ENCODE data around the gene ABHD12. TPM values are rescaled to one million over a fixed set of nuclear protein-coding genes. Genes with fewer than 3 reads are reported as not detected.

Gene ABHD12
- total RNA-seq, 1 experiment from 2014 or later: 48.3 TPM

DNA sequence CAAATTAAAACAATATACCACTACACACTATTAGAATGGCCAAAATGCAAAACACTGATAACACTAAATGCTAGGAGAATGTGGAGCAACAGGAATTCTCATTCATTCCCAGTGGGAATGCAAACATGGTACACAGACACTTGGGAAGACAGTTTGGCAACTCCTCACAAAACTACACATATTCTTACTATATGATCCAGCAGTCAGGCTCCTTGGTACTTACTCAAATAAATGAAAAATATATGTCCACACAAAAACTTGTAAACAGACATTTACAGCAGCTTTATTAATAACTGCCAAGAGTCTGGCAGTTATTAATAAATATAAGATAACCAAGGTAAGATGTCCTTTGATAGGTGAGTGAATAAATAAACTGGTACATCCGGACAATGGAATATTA lies 44.9 kb downstream of the ABHD12 start:
- H3K27ac ChIP-seq (ENCODE audit: low read length): no peak overlapping the region
- no TSS peak for BruUV-seq (replicated peaks)

DNA sequence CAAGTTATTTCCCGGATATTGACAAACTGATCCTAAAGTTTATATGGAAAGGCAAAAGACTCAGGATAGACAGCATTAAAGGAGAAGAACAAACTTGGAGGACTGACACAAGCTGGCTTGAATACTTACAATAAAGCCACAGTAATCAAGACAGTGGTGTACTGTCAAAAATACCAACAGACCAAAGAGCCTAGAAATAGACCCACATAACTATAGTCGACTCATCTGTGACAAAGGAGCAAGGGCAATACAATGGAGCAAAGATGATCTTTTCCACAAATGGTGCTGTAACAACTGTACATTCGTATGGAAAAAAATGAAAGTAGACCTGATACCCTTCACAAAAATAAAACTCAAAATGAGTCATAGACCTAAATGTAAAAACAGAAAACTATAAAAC lies 46.0 kb downstream of the ABHD12 start:
- Histone ChIP-seq H3K9me3 (ENCODE audit: low read length) (no peaks in the 10 kb centered on the region), H3K9me2 (replicated peaks; ENCODE audit: low read length) (no peaks in the 10 kb centered on the region), H3K4me2 (ENCODE audit: low read length) (no peak overlapping the region), H3K79me2 (ENCODE audit: low read length) (peaks cover 42% of the 10 kb centered on the region), H3F3A (ENCODE audit: low read length, unreplicated experiment) (no peaks in the 10 kb centered on the region), H3K36me3 (ENCODE audit: low read depth, low read length) (no peaks in the 10 kb centered on the region), H3K4me3 (ENCODE audit: low read length) (no peak overlapping the region), H2AFZ (ENCODE audit: low read length) (no peak overlapping the region), H3K9ac (ENCODE audit: low read length) (no peak overlapping the region), H3K4me1 (ENCODE audit: insufficient read depth, low read length) (0 out of 2 replicates have a peak, but pooled peaks cover 5% of the 10 kb centered on the region), H3K27ac (ENCODE audit: low read length) (no peak overlapping the region), H4K20me1 (ENCODE audit: low read length) (no peaks in the 10 kb centered on the region), H3K27me3 (ENCODE audit: low read length) (no peaks in the 10 kb centered on the region)
- intact Hi-C loops (cut with micrococcal nuclease): no loop called here
- BruUV-seq (replicated peaks): no TSS peak
- ATAC-seq (no peak), DNase-seq (no peak)
- POLR2A ChIA-PET (ENCODE audit: unreplicated experiment): no interaction called here
- CTCF ChIA-PET: no interaction called here
- TF ChIP-seq CTCF (conservative IDR thresholded peaks at IDR 0.05; ENCODE audit: low read depth, low read length): no peak
- TF ChIP-seq EZH2 (IDR thresholded peaks at IDR 0.05; ENCODE audit: low read length, unreplicated experiment): no peak
- no peak for TF ChIP-seq EZH2phosphoT487 (IDR thresholded peaks at IDR 0.05; ENCODE audit: borderline replicate concordance, low read length)

More for the DNA sequence above, 44.9 kb downstream of the ABHD12 start:
- H3K9me3 ChIP-seq (ENCODE audit: low read length): no peaks in the 10 kb centered on the region
- intact Hi-C loops (cut with micrococcal nuclease): no loop called here
- no peaks in the 10 kb centered on the region for H3K36me3 ChIP-seq (ENCODE audit: low read depth, low read length)
- TF ChIP-seq EZH2phosphoT487 (IDR thresholded peaks at IDR 0.05; ENCODE audit: borderline replicate concordance, low read length) (no peak), EZH2 (IDR thresholded peaks at IDR 0.05; ENCODE audit: low read length, unreplicated experiment) (no peak), CTCF (conservative IDR thresholded peaks at IDR 0.05; ENCODE audit: low read depth, low read length) (no peak)
- POLR2A ChIA-PET (ENCODE audit: unreplicated experiment): no interaction called here
- 0 out of 2 replicates have a peak, but pooled peaks cover 5% of the 10 kb centered on the region for H3K4me1 ChIP-seq (ENCODE audit: insufficient read depth, low read length)
- no peak overlapping the region for H3K4me2 ChIP-seq (ENCODE audit: low read length)
- H3K27me3 ChIP-seq (ENCODE audit: low read length): no peaks in the 10 kb centered on the region
- no peak overlapping the region for H3K4me3 ChIP-seq (ENCODE audit: low read length)
- no peak overlapping the region for H3K9ac ChIP-seq (ENCODE audit: low read length)
- no peak overlapping the region for H2AFZ ChIP-seq (ENCODE audit: low read length)
- CTCF ChIA-PET: no interaction called here
- ATAC-seq: no peak
- no peaks in the 10 kb centered on the region for H3F3A ChIP-seq (ENCODE audit: low read length, unreplicated experiment)
- H3K9me2 ChIP-seq (replicated peaks; ENCODE audit: low read length): no peaks in the 10 kb centered on the region
- DNase-seq: no peak
- no peaks in the 10 kb centered on the region for H4K20me1 ChIP-seq (ENCODE audit: low read length)
- H3K79me2 ChIP-seq (ENCODE audit: low read length): peaks cover 38% of the 10 kb centered on the region

- POLR2A ChIA-PET (ENCODE audit: unreplicated experiment): no interaction called here
- Histone ChIP-seq H2AFZ (ENCODE audit: low read length) (no peak overlapping the region), H3K4me1 (ENCODE audit: insufficient read depth, low read length) (0 out of 2 replicates have a peak, but pooled peaks cover 2% of the 10 kb centered on the region), H3K27me3 (ENCODE audit: low read length) (no peaks in the 10 kb centered on the region), H3K9ac (ENCODE audit: low read length) (no peak overlapping the region), H3K4me2 (ENCODE audit: low read length) (no peak overlapping the region), H3K9me3 (ENCODE audit: low read length) (no peaks in the 10 kb centered on the region), H4K20me1 (ENCODE audit: low read length) (no peaks in the 10 kb centered on the region), H3F3A (ENCODE audit: low read length, unreplicated experiment) (no peaks in the 10 kb centered on the region), H3K79me2 (ENCODE audit: low read length) (peaks cover 42% of the 10 kb centered on the region), H3K9me2 (replicated peaks; ENCODE audit: low read length) (no peaks in the 10 kb centered on the region), H3K4me3 (ENCODE audit: low read length) (no peak overlapping the region), H3K27ac (ENCODE audit: low read length) (no peak overlapping the region), H3K36me3 (ENCODE audit: low read depth, low read length) (no peaks in the 10 kb centered on the region)
- TF ChIP-seq EZH2phosphoT487 (IDR thresholded peaks at IDR 0.05; ENCODE audit: borderline replicate concordance, low read length) (no peak), EZH2 (IDR thresholded peaks at IDR 0.05; ENCODE audit: low read length, unreplicated experiment) (no peak), CTCF (conservative IDR thresholded peaks at IDR 0.05; ENCODE audit: low read depth, low read length) (no peak)
- ATAC-seq (no peak), DNase-seq (peak; percentile 22)
- BruUV-seq (replicated peaks): no TSS peak
- intact Hi-C loops (cut with micrococcal nuclease): no loop called here
- CTCF ChIA-PET: no interaction called here
Measured at GRCh38 chr20:25341716-25342680, 48.6 kb downstream of the ABHD12 start.

All from PC-3 (cell line).